CD4-positive, alpha-beta T cell treated with Interleukin-15 for 4 hours (primary cell): ENCODE results near the gene PALD1.

Source experiments
- DNase-seq: peaks from one replicate; pipeline ENCODE4 v3.0.0-alpha.2; 2020; ENCODE audit warnings: low spot score

PALD1 gene

DNA sequence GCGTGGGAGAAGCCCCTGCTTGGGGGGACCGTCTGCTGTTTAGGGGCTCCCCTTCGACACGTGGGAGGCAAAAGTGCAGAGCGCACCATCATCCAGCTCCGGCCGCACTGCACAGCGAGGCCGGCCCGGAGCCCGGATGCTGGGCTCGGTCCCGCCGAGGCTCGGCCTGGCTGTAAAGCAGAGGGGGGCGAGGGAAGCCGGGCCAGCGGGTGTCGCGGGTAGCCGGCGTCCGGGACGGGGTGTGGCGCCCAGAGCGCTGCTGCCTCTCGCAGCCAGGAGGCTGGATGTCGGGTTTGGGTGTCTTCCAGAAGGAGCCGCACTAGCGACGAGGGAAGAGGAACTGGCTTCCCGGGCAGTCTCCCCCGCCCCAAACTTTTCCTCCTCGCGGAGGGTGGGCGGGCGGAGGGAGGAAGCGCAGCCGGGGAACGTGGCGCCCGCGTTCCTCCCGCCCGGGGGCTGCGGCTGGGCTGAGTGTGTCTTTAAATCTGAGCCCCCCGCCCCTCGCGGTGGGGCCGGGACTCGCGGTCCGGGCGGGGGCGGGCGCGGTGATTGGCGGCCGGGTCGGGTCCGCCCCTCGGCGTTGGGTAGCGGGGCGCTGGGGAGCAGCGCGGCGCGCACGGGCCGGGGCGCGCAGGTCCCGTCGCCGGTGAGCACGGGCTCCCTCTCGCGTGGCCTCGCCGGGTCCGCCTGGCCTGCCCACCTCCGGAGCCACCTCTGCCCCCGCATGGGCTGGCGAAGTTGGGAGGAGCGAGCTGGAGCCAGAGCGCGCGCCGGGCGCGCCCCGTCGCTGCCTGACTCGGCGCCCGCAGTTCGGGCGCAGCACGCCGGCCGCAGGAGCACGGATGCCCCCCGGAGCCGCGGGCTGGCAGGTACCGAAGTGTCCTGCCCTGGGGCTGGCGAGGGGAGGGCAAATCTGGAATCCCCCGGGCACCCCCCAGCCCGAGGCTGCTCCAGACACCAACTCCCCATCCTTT is at the start of gene PALD1:
Gene PALD1, plus strand, starts transcription at position 577 of the 974 bp plus-strand sequence. CDS start 47,185 bp downstream, outside the sequence.
- no peak for DNase-seq

DNA sequence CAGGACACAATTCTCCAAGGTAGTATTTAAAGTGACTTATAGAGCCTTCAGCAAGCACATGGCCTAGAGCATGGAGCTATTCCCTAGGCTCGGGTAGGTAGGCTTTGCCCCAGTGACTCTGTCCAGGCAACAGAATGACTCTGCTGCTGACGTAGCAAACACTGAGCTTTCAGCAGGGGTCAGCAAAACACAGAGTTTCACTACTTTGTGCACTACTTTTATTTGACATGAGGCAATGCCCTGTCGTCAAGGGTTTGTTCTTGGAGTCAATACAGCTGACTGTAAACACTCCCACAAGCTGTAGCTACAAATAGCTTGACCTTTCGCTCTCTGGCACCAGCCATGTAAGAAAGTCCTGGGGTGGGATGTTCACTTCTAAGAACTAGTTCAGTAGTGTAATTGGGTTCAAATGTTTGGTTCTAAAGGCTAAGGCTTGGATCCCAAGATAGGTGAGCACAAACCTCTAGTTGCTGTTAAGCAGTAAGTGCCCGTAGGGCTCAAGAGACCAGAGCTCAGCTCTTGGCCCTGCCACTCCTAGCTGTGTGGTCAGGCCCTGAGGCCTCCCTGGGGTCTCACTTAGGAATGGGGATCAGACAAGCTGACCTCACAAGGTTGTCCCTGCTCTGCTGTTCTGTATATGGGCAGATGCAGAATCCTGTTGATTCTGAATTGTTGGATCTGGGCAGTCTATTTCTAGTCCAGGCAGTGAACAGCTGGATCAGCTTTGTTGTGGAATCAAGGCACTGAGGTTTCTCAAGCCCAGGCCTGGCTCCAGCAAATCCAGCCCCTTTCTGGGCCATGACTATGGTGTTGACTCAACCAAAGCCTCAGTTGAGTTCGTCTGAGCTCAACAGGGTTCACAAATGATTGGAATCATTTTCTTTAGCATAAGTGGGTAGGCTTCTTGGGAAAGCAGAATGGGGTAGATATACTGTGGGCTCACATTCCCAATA is 47.8 kb upstream of the PALD1 start:
- no peak for DNase-seq

DNA sequence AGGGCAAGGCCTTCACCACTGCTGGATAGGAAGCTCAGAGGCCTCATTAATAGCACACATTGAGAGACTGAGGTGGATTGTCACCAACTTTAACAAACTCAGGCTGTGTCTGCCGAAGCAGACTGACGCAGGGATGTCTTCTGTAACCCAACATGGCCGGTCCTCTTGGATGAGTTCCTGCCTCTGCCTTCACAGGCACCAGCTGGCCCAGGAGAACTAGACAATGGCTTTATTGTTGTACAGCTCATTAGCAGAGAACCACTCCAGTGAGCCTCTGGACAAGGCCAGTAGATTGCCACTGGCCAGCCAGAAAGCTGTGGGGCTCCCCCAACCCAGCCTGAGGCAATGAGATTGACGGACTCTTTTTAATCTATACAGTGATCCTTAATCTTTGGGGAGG is 46.5 kb upstream of the PALD1 start:
- no peak for DNase-seq

DNA sequence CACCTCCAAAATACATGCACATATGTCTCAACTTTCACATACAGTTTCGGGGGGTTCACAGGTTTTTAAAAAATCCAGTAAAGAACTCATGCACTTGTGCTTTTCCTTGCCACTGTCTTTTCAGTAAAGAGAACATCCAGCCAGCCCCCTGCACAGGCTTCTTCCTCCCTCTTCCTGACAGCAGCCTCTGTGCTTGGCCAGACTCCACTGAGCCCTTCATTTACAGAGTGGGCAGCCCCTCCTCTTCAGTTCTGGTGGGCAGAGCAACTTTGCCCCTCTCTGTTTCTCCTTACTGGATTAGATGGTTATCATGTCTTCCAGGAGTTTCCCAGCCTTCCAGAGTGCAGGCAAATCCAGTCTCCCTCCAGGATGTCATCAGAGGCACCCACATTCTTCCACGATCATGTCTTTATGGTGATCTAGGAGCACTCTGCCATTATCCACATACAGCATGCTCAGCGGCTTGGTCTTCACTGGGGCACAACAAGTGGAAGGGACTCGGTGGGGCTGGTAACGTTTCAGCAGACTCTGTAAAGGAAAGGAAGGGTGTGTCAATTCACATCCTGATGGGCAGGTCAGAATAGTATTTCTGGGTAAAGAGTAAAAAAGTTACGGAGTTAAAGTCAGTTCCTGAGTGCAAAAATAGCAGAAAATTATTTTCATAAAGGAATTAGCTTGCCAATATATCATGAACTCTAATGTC is 45.9 kb upstream of the PALD1 start:
- DNase-seq = peak; percentile 6

DNA sequence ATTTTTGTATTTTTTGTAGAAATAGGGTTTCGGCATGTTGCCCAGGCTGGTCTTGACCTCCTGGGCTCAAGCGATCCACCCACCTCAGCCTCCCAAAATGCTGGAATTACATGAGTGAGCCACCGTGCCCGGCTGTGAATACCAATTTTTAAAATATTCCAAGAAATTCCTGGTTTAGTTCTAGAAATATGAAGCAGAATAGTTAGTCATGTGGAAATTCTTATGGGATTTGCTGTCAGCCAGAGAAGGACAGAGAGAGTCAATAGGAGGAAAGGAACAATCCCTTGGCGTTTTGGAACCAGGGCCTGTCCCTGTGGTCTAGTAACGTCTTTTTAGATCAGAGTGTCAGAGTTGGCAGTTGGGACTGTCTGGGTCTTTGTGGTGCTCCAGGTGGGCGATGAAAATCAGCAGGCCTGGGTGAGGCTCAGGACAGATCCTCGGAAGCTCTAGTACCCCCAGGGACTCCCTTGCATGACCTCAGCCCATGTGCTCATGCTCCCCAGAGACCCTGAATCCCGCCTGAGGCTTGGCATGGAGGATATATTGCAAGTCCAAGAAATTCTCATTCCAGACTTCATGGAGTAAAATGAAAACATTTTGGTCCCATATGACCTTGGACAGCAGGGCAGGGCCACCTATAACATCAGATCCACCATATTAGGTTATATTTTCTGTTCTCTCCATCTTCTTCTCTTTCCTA is 44.8 kb upstream of the PALD1 start:
- DNase-seq = no peak

DNA sequence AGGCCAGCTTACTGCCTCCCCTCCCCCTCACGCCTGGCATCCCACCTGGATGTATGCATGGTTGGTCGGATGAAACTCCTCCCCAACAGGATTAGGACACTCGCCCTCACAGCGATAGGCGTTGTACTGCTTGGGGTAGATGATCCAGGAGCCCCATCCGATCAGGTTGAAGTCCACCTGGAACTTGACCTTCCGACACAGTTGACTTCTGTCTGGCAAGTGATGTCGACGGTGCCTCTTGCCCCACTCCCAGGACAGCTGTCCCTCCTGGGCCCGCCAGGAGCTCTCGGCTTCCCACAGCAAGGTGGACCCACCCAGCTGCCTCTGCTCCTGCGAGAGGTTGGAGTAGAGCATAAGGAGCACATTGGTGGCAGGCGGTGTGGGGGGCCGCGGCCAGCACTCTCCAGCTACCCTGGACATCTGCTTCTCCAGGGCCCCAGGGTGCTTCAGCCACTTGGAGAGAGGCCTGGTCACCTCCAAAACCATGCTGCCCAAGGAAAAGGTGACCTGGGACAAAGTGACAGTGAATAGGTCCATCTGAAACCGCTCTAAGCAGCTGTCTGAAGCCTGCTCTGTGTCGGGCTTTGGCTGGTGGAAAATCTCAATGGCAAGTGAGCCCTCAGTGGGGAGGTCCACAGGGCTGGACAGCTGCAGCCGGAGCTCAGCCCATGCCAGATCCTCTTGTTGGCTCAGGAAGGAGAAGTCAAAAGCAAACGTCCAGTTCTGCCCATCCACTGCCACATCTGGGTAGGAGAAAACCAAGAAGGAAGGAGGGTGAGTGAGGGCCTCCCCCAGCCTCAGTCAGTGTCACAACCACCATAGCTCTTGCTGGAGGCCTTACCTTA is 43.1 kb upstream of the PALD1 start:
- no peak for DNase-seq

DNA sequence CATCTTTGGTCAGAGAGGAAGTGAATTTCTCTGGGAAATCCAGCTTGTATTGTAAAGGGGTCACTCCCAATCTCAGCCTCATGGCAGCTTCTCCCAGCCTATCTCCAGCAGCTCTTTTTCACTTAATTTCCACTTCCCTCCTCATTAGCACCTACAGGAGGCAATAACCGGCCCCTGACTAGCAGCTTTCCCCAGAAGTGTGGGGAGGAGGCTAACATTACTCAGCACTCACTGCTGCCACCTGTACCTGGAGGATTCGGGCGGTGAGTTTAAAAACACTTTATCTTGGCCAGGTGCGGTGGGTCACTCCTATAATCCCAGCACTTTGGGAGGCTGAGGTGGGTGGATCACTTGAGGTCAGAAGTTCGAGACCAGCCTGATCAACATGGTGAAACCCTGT is 40.8 kb upstream of the PALD1 start:
- no peak for DNase-seq

DNA sequence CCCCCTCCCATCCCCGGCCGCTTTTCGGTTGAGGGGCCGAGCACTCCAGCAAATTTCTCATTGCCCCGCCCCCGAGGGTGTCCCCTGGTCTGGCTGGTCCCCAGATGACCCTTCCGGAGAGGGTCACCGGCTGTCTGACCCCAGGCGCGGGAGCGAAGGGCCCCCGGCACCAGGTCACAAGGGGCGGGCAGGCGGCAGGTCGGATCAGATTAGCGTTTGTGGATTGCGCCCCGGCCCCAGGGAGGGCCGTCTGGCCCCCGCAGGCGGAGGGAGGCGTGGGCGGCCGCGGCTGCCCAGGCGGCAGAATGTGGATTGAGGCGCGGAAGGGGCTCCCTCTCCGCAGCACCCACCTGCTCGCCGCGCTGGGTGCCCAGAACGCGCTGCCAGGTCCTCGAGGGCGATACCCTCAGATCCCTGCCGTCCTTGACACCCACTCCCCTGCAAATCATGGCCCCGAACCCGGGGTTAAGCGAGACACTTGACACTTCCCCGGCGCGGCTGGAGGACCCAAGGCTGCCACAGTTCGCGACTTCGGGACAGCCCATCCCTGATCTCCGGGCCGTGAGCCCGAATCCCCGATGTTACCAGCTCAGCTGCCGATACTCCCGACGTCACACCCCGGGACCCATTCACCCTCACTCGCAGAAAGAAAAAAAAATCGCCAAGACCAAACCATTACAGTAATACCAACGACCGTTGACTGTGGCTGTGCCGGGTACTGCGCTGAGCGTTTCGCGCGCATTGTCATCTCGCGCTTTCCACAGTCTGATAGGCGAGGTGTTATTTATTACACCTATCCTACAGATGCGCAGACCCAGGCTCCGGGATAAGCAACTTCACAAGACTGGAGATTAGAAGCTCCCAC is 38.0 kb upstream of the PALD1 start:
- DNase-seq = no peak

DNA sequence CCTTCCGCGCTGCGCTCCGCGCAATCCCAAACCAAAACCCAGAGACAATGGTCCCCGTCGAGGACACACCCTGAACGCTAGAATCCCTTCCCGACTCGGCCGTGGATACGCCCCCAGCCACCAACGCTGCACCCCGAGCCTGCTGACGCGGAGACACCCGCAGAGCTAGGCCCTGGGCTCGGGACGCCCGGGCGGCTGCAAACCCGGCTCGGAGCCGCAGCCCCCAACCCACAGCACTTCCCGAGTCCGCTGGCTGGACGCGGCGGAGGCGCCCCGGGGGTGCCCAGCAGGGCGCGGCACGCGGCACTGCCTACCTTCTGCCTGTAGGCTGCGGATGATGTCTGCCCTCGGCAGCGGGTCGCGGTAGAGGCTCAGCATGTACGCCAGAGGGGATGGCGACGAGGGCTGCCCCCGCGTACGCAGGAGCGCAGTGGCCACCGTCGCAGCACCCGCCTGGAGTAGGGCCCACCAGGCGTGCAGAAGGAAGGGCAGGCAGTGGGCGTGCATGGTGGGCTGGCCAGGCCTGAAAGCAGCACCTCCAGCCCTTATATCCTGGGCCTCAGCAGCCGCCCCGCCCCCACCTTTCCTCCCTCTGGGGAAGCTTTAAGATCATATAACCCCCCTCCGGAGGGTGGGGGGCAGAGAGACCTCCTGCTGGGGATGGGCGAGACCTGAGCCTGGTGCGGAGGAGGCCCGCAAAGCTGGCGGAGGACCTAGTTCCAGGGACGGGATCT is 37.2 kb upstream of the PALD1 start, which contains the start of gene NODAL:
Gene NODAL, minus strand, starts transcription at position 521 of the 734 bp plus-strand sequence. Its CDS starts 14 bp downstream, at position 507.
- no peak for DNase-seq

DNA sequence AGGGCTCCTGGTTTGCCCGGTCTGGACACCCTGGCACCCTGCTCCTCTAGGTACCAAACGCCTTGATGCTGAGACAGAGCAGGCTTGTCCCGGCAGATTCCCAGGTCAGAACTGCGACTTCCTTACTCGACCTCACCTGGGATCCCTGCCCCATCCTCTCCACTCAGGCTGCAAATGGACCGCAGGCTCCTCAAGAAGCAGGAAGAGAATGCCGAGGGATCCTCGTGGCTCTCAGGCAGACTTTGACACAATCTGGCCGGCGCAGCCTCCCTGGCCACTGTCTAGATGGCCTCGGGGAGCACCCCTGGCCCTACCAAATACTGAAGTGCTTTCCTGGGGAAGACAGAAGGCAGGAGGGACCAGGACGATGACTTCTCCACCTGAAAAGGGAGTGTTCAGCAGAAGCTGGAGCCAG is 36.7 kb upstream of the PALD1 start:
- DNase-seq = no peak

DNA sequence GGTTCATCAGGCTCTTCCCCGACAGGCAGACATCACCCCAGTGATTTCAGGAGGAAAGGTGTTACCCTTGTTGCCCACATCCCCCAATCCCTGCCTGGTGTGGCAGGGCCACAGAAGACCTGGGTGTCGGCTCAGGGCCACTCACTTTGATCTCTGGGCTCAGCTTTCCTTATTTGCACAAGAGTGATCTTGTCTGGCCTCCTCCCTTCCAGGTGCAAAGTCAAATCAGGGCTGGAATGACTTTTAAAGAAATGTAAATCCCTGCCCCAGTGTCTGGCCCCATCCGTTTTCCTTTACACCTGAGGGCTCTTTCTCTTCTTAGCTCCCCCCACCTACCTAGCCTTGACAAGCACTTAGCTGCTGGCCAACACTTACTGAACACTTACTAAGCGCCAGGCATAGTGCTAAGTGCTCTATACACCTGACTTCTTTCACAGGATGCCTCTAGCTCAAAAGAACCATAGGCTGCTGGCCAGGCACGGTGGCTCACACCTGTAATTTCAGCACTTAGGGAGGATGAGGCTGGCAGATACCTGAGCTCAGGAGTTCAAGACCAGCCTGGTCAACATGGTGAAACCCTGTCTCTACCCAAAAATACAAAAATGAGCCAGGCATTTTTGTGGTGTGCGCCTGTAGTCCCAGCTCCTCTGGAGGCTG is 36.1 kb upstream of the PALD1 start:
- no peak for DNase-seq

DNA sequence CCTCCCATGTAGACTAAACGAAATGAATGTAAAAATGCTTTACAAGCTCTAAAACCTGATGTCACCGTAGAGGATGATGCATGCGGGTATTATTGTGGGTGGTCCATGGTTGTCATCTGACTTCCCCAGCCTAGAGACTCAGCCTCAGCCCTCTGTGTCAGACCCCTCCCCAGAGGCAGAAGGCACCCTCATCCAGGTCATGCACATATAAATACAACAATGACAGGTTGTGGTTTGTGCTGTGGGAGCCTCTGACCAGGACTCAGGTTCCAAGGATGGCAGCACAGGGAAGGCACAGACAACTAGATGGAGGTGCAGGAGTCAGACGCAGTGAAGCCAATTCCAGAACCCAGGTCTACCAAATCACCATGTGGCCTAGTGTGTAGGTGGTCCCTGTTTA is 33.8 kb upstream of the PALD1 start:
- no peak for DNase-seq

DNA sequence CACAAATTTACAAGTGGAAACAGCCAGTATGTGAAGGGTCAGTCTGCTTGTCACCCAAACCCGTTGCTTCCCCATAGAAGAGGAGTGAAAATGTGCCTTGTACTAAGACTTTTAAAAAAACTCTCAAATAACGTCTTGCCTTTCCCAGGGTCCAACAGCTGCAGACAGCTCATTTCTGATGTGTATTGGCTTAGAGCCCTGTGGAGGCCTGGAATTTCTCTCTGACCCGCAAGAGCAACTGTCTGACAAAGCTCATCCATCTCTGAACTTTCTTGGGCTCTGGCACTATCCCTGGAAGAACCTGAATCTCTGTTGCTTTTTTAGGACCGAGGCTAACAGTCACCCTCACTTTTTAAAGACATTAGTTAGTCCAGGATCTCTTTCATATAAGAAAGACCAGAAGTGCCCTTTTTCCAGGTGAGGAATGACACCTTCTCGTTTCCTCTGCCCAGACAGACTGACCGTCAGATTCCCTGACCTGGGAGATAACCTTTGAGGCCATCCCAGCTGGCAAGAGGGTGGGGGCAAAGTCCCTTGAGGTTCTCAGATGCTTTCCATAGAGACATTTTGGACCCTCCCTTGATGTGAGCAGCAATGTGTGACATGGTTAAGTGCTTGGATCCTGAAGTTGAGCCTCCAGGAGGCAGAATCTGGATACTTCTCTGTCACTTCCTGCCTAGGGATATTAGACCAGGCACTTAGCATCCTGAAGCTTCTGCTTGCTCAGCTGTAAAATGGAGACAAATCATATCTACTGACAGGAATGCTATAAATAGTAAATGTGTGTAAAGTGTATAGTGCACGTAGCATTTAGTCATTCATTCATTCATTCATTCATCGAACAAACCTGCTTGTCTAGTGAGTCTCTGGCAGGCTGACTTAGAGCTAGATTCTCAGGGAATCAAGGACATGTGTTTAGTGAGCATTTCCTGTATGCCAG is 32.6 kb upstream of the PALD1 start:
- no peak for DNase-seq

DNA sequence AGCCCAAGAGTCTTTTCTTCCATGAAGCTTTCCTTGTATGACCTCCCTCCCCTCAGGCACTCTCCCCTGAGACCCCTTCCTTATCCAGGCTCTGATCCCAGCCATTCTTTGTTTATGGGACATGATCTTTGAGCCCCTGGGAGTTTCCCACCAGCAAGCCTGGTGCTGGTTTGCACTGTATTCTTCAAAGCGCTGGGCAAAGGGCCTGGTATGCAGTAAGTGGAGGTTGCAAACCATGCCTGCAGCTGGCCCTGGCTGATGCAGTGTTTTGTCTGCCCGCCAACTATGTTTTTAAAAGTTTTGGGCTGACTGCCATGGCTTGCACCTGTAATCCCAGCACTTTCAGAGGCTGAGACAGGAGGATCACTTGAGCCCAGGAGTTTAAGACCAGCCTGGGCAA is 30.3 kb upstream of the PALD1 start:
- DNase-seq = no peak

DNA sequence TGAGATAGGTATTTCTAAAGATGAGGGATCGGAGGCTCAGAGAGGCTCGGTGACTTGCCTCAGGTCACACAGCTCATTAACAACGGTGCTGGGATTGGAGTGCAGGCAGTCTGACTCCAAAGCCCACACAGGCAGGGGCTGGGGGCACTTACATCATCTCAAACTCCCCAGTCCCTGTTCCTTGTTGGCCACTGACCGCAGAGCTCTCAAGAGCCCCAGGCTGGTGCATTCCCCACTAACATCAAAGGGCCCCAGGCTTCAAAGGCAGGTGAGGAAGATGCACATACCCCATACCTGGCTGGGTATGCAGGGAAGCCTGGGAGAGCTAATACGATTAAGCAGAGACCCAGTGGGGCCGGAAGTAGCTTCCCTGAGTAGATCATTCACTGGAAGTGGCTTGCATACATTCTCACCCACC is 23.3 kb upstream of the PALD1 start:
- DNase-seq = no peak

DNA sequence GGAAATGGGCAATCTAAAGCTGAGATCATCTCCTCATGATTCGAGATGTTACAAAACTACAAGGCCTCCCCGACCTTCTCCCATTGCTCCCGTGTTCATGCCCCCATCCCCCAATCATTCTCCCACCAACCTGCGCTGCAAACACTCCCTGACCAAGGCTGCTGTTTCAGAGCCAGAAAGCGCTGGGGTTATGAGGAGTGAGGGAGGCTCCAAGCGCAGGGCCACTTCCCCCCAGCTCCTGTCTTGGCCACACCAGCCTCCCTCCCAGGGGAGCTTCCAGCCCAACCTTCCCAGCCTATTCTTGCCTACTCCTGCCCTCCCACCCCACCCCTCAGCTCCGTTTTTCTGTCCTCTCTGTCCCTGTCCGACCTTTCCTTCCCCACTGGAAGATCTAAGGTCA is 22.4 kb upstream of the PALD1 start:
- DNase-seq = no peak

DNA sequence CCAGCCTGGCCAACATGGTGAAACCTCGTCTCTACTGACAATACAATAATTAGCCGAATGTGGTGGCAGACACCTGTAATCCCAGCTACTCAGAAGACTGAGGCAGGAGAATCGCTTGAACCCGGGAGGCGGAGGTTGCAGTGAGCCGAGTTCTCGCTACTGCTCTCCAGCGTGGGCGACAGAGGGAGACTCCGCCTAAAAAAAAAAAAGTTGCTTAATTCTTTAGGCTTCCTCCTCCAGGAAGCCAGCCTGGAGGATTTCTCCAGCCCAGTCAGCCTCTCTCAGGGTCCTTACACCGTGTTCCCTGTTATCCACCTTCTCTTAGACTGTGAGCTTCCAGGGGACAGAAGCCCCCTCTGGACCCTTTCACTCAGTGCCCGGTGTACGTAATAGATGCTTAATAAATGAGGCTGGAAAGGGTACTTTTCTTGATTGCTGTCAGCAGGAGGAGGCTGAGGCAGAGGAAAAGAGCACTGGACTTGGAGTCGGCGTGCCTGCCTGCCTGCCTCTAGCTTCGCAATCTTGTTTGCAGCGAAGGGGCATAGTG is 20.7 kb upstream of the PALD1 start:
- no peak for DNase-seq
